Panc1 (cell line): ENCODE measurements around the gene ZNF236. TPM values are rescaled to one million over a fixed set of nuclear protein-coding genes. Genes with fewer than 3 reads are reported as not detected.

Source experiments
- ATAC-seq: fragments of 200-7000 bp; cut with Tn5 transposase; 2 replicates; pipeline ENCODE4 v1.9.1; 2020; ENCODE audit warnings: mild to moderate bottlenecking, moderate library complexity
- BruUV-seq: library from RNA; stranded (reverse); fragments of 400-500 nt; replicated peaks from 2 replicates; lab custom pipeline; 2021; lab: Mats Ljungman, UMichigan
- CTCF ChIA-PET: fragments of 300-600 bp; sonication (Branson Sonifier 250); formaldehyde crosslinking; loops from one replicate; lab custom pipeline; 2022; ENCODE audit warnings: antibody characterized with exemption; lab: Charles Lee
- POLR2A ChIA-PET: fragments of 300-600 bp; sonication (Branson Sonifier 250); formaldehyde crosslinking; loops from one replicate; lab custom pipeline; 2022; ENCODE audit warnings: antibody characterized with exemption; lab: Charles Lee
- DNase-seq: peaks from one replicate; pipeline ENCODE4 v3.0.0-alpha.2; 2010; ENCODE audit warnings: low read depth, low spot score
- H3K27ac ChIP-seq: 2 replicates; pipeline ENCODE4 v1.5.1; 2011; ENCODE audit warnings: mild to moderate bottlenecking, low read length, inconsistent platforms
- H3K27me3 ChIP-seq: fragments of 200-500 bp; sonication (Bioruptor generic); 2 replicates; pipeline ENCODE4 v1.6.0; 2014; ENCODE audit warnings: low read length, inconsistent platforms; ENCODE audit not compliant: control insufficient read depth, insufficient read depth
- H3K36me3 ChIP-seq: fragments of 200-500 bp; sonication (Bioruptor generic); 2 replicates; pipeline ENCODE4 v1.5.1; 2014; ENCODE audit warnings: inconsistent platforms, mild to moderate bottlenecking, low read length, moderate library complexity; ENCODE audit not compliant: control insufficient read depth, insufficient read depth
- H3K4me1 ChIP-seq: 2 replicates; pipeline ENCODE4 v1.5.1; 2011; ENCODE audit warnings: inconsistent platforms, mild to moderate bottlenecking, low read length, moderate library complexity; ENCODE audit not compliant: control insufficient read depth, insufficient read depth
- H3K4me3 ChIP-seq, 2 experiments: 2 replicates each; pipeline ENCODE4 v1.5.1; 2011 to 2012; ENCODE audit warnings: low read depth in 2 of 2, low read length in 2 of 2, mild to moderate bottlenecking in 2 of 2, inconsistent platforms in 1 of 2, moderate library complexity in 1 of 2
- H3K9me3 ChIP-seq: fragments of 200-500 bp; sonication (Bioruptor generic); 2 replicates; pipeline ENCODE4 v1.5.1; 2014; ENCODE audit warnings: low read depth, mild to moderate bottlenecking, inconsistent platforms, low read length, moderate library complexity; ENCODE audit not compliant: control insufficient read depth, insufficient read depth
- CTCF ChIP-seq: fragments of 450-650 bp; IDR thresholded peaks from 2 replicates; pipeline ENCODE4 v1.5.1; 2017; ENCODE audit warnings: mild to moderate bottlenecking
- POLR2AphosphoS5 ChIP-seq: IDR thresholded peaks from 2 replicates; pipeline ENCODE4 v1.6.1; 2012; ENCODE audit warnings: mild to moderate bottlenecking, low read depth, low read length, moderate library complexity
- SIN3A ChIP-seq: IDR thresholded peaks from 2 replicates; pipeline ENCODE4 v1.6.1; 2012; ENCODE audit warnings: low read depth, mild to moderate bottlenecking, low read length, moderate library complexity, borderline replicate concordance; ENCODE audit not compliant: insufficient read depth
- TCF7L2 ChIP-seq: IDR thresholded peaks from 2 replicates; pipeline ENCODE4 v1.6.1; 2011; ENCODE audit warnings: mild to moderate bottlenecking, low read depth, low read length, inconsistent platforms
- in situ Hi-C: cut with HindIII; loops from 2 replicates; pipeline ENCODE4 v1.10.0; 2016; ENCODE audit warnings: low sequenced_read_pairs, low pct_unique_long_range_greater_than_20kb
- intact Hi-C: fragments of 100-400 bp; cut with micrococcal nuclease; formaldehyde crosslinking; loops from one replicate; pipeline ENCODE4 v1.10.0; 2022; ENCODE audit not compliant: unreplicated experiment
- total RNA-seq: library from RNA; stranded (reverse); gene quantifications from one replicate; pipeline ENCODE4 v1.2.1, GENCODE V29; 2021; ENCODE audit not compliant: unreplicated experiment
- TF ChIP-seq, protein P1 (sequence below), 2 experiments: IDR thresholded peaks; 2 replicates each; pipeline ENCODE4 v1.6.1; 2011 to 2012; ENCODE audit warnings: low read depth in 2 of 2, control low read depth in 1 of 2, low read length in 1 of 2, mild to moderate bottlenecking in 1 of 2, moderate library complexity in 1 of 2; ENCODE audit not compliant: insufficient read depth in 1 of 2

ZNF236 gene
- total RNA-seq, 1 experiment from 2014 or later, result 32.2 TPM

GRCh38 chr18:76938619-76939018 lies 116.3 kb downstream of the ZNF236 start:
- CTCF ChIA-PET, result no interaction called here
- BruUV-seq, result no TSS peak
- H3K4me3 ChIP-seq, result no peak overlapping the region

GRCh38 chr18:76941284-76941683 lies 118.9 kb downstream of the ZNF236 start:
- Histone ChIP-seq H3K27me3 (no peaks in the 10 kb centered on the region), H3K36me3 (peaks cover 6% of the 10 kb centered on the region; the same call in 1 of the 2 replicates), H3K9me3 (no peaks in the 10 kb centered on the region), H3K4me1 (no peaks in the 10 kb centered on the region), H3K27ac (no peak overlapping the region), H3K4me3 (no peak overlapping the region)
- intact Hi-C loops, result no loop called here
- CTCF ChIA-PET, result no interaction called here
- POLR2A ChIA-PET, result no interaction called here
- no peak for DNase-seq
- peak; percentile 36; the same call in 1 of the 2 replicates for ATAC-seq
- in situ Hi-C loops, result loop anchor here (5.0 kb wide), 1 partner anchor 39 kb away; no protein-coding TSS in a partner anchor
- TF ChIP-seq, protein P1, sequence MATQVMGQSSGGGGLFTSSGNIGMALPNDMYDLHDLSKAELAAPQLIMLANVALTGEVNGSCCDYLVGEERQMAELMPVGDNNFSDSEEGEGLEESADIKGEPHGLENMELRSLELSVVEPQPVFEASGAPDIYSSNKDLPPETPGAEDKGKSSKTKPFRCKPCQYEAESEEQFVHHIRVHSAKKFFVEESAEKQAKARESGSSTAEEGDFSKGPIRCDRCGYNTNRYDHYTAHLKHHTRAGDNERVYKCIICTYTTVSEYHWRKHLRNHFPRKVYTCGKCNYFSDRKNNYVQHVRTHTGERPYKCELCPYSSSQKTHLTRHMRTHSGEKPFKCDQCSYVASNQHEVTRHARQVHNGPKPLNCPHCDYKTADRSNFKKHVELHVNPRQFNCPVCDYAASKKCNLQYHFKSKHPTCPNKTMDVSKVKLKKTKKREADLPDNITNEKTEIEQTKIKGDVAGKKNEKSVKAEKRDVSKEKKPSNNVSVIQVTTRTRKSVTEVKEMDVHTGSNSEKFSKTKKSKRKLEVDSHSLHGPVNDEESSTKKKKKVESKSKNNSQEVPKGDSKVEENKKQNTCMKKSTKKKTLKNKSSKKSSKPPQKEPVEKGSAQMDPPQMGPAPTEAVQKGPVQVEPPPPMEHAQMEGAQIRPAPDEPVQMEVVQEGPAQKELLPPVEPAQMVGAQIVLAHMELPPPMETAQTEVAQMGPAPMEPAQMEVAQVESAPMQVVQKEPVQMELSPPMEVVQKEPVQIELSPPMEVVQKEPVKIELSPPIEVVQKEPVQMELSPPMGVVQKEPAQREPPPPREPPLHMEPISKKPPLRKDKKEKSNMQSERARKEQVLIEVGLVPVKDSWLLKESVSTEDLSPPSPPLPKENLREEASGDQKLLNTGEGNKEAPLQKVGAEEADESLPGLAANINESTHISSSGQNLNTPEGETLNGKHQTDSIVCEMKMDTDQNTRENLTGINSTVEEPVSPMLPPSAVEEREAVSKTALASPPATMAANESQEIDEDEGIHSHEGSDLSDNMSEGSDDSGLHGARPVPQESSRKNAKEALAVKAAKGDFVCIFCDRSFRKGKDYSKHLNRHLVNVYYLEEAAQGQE (IDR thresholded peaks at IDR 0.05; ENCODE audit: insufficient read depth in 1 of 2, low read depth in 2 of 2, low read length in 1 of 2), result no peak
- no peak for TF ChIP-seq SIN3A
- no peak for TF ChIP-seq CTCF
- no peak for TF ChIP-seq TCF7L2
- no peak for TF ChIP-seq POLR2AphosphoS5
- BruUV-seq, result no TSS peak

More at GRCh38 chr18:76938619-76939018, 116.3 kb downstream of the ZNF236 start:
- peak; percentile 35; the same call in 1 of the 2 replicates for ATAC-seq
- no peaks in the 10 kb centered on the region for H3K4me1 ChIP-seq
- H3K9me3 ChIP-seq, result no peaks in the 10 kb centered on the region
- H3K36me3 ChIP-seq, result peaks cover 6% of the 10 kb centered on the region; the same call in 1 of the 2 replicates
- TF ChIP-seq SIN3A (no peak), TCF7L2 (no peak), CTCF (no peak), POLR2AphosphoS5 (no peak)
- TF ChIP-seq, protein P1 (IDR thresholded peaks at IDR 0.05; ENCODE audit: insufficient read depth in 1 of 2, low read depth in 2 of 2, low read length in 1 of 2), result no peak
- POLR2A ChIA-PET, result no interaction called here
- in situ Hi-C loops, result no loop called here
- intact Hi-C loops, result no loop called here
- H3K27ac ChIP-seq, result no peak overlapping the region
- no peaks in the 10 kb centered on the region for H3K27me3 ChIP-seq
- no peak for DNase-seq
